ENCODE data around the gene MMP25. TPM values are rescaled to one million over a fixed set of nuclear protein-coding genes. Genes with fewer than 3 reads are reported as not detected.

Gene MMP25
- total and polyA plus RNA-seq, 12 donors: 0.09 to 3.1 (median 0.43) TPM; not detected in 1

GRCh38 chr16:3063625-3064386 lies 17.4 kb downstream of the MMP25 start:
- H3K27me3 ChIP-seq: no peaks in the 10 kb centered on the region
- TF ChIP-seq CTCF (IDR thresholded peaks at IDR 0.05) (no peak), POLR2A (IDR thresholded peaks at IDR 0.05) (no peak)
- H3K4me3 ChIP-seq: no peak overlapping the region
- DNase-seq: no peak
- H3K4me1 ChIP-seq (replicated peaks in 1 of 2): peaks cover 4 to 20% of the 10 kb centered on the region in 2 donors
- H3K27ac ChIP-seq: no peak overlapping the region
- H3K36me3 ChIP-seq (replicated peaks in 1 of 2): no peaks in the 10 kb centered on the region
- no peaks in the 10 kb centered on the region for H3K9me3 ChIP-seq (replicated peaks in 1 of 3)
- WGBS, 4 donors: 91 to 96% (median 93%) methylated on average over 8 of the region's 8 CpGs
- intact Hi-C loops (cut with DNase I): no loop called here

GRCh38 chr16:3065069-3065741 lies 18.8 kb downstream of the MMP25 start, which contains the start of gene IL32:
TSS of gene IL32 (plus strand) at chr16:3065640. CDS start at chr16:3065812, 172 bp downstream.
- intact Hi-C loops (cut with DNase I): no loop called here
- Histone ChIP-seq H3K4me1 (replicated peaks in 1 of 2) (peaks cover 0 to 12% of the 10 kb centered on the region in 2 donors), H3K36me3 (replicated peaks in 1 of 2) (no peaks in the 10 kb centered on the region), H3K9me3 (replicated peaks in 1 of 3) (no peaks in the 10 kb centered on the region), H3K27ac (peak within 1 kb of the TSS in 1 of 5 donors; percentile 4), H3K4me3 (peak within 1 kb of the TSS in 1 of 4 donors; percentile 16), H3K27me3 (no peaks in the 10 kb centered on the region)
- DNase-seq: peak; percentile 60 to 85 (median 78)
- no peak for TF ChIP-seq POLR2A (IDR thresholded peaks at IDR 0.05)
- TF ChIP-seq CTCF (IDR thresholded peaks at IDR 0.05): no peak
- 43 to 50% (median 48%) methylated on average over 12 to 13 of the region's 13 CpGs for WGBS, 4 donors

GRCh38 chr16:3065742-3066439 lies 19.5 kb downstream of the MMP25 start:
- peak overlapping the region in 1 of 5 donors; percentile 4 for H3K27ac ChIP-seq
- intact Hi-C loops (cut with DNase I): no loop called here
- no peaks in the 10 kb centered on the region for H3K36me3 ChIP-seq (replicated peaks in 1 of 2)
- peak overlapping the region in 1 of 4 donors; percentile 16 for H3K4me3 ChIP-seq
- TF ChIP-seq POLR2A (IDR thresholded peaks at IDR 0.05) (no peak), CTCF (IDR thresholded peaks at IDR 0.05) (no peak)
- DNase-seq: no peak
- H3K4me1 ChIP-seq (replicated peaks in 1 of 2): peaks cover 0 to 12% of the 10 kb centered on the region in 2 donors
- no peaks in the 10 kb centered on the region for H3K9me3 ChIP-seq (replicated peaks in 1 of 3)
- H3K27me3 ChIP-seq: no peaks in the 10 kb centered on the region
- 77 to 82% (median 80%) methylated on average over 19 to 26 of the region's 26 CpGs for WGBS, 4 donors

- Histone ChIP-seq H3K27ac (no peak overlapping the region), H3K27me3 (no peaks in the 10 kb centered on the region), H3K4me3 (peak overlapping the region in 1 of 4 donors; percentile 16), H3K4me1 (replicated peaks in 1 of 2) (peaks cover 0 to 12% of the 10 kb centered on the region in 2 donors), H3K9me3 (replicated peaks in 1 of 3) (no peaks in the 10 kb centered on the region), H3K36me3 (replicated peaks in 1 of 2) (no peaks in the 10 kb centered on the region)
- TF ChIP-seq POLR2A (IDR thresholded peaks at IDR 0.05) (no peak), CTCF (IDR thresholded peaks at IDR 0.05) (no peak)
- DNase-seq: no peak
- intact Hi-C loops (cut with DNase I): no loop called here
- WGBS, 4 donors: 89 to 100% (median 94%) methylated on average over 4 to 7 of the region's 7 CpGs
Observed at GRCh38 chr16:3066440-3066748, 20.0 kb downstream of the MMP25 start.
